ENCODE data around the gene ACTL7B.

ACTL7B gene

DNA sequence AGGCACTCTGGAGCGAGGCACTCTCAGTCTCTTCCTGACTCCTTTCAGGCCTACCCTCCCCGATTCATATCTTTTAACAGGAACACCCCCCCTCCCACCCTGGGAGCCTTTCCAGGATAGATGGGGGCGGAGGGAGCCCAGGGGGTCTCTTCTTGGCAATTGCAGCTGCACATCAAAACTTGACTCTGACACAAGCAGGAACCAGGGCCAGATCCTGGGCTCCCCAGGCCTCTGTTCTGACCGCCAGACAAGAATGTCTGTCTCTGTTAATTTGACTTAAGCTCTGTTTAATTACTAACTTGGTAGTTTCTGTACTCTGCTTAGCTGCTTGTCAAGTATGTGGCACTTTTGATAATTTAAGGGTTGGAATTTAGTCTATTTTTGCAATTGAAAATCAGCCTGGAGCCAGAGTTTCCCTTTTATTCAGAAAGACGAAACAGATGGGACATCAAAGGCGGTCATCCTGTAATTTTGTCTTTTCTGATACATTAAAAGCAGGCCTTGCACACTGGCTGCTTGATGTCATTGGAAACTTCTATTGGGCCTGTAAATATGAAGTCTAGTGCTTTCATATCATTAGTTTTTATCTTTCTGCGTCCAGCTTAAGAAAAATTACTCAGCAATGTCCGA is 43.3 kb downstream of the ACTL7B start:
- no peaks in the 10 kb centered on the region for H3K27me3 ChIP-seq (ENCODE audit: control insufficient read depth, insufficient read depth, low read length)
- H3K4me3 ChIP-seq (ENCODE audit: low read depth, low read length), result no peak overlapping the region
- no peak overlapping the region for H3K9ac ChIP-seq (ENCODE audit: low read depth, low read length)
- H3K36me3 ChIP-seq (ENCODE audit: control insufficient read depth, insufficient read depth, low read length), result no peaks in the 10 kb centered on the region
- no peaks in the 10 kb centered on the region for H3K4me1 ChIP-seq (ENCODE audit: control insufficient read depth, insufficient read depth, low read length)
- no peaks in the 10 kb centered on the region for H3K9me3 ChIP-seq (ENCODE audit: control insufficient read depth, insufficient read depth, low read length)

DNA sequence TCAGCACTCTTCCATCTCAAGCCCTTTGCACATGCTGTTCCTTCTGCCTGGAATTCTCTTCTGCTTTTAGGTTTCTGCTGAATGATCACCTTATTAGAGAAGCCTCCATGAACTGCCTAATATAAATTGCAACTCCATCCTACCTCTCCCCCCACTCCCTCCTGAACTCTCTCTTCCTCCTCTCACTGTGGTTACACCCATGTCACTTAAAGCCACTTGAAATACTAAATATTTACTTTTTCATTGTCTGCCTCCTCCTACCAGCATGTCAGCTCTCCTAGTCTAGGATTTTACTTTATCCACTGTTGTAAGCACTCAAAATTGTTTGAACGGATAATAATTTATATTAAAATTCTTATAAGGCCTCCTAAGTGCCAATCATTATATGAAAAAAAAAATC is 43.8 kb downstream of the ACTL7B start:
- no peak overlapping the region for H3K4me3 ChIP-seq (ENCODE audit: low read depth, low read length)
- H3K36me3 ChIP-seq (ENCODE audit: control insufficient read depth, insufficient read depth, low read length), result no peaks in the 10 kb centered on the region
- H3K9me3 ChIP-seq (ENCODE audit: control insufficient read depth, insufficient read depth, low read length), result no peaks in the 10 kb centered on the region
- H3K9ac ChIP-seq (ENCODE audit: low read depth, low read length), result no peak overlapping the region
- H3K4me1 ChIP-seq (ENCODE audit: control insufficient read depth, insufficient read depth, low read length), result no peaks in the 10 kb centered on the region
- no peaks in the 10 kb centered on the region for H3K27me3 ChIP-seq (ENCODE audit: control insufficient read depth, insufficient read depth, low read length)

DNA sequence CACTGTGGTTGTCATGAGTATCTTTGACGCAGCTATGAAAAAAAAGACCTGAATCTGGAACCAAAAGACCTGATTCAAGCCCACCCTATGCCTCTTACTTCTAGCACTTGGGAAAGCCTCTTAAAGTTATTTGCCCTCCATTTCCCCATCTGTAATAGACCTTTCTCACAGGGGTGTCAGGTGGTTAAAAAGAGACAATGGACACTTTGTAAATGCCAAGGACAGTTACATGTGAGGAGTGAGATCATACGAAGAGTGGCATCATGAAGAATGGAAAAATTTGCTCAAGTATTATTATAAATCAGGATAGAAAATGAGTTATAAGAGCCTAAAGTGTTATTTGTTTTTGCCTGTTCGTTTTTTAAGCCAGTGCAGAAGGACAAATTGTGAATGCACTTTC is 46.5 kb downstream of the ACTL7B start:
- no peaks in the 10 kb centered on the region for H3K36me3 ChIP-seq (ENCODE audit: control insufficient read depth, insufficient read depth, low read length)
- no peaks in the 10 kb centered on the region for H3K27me3 ChIP-seq (ENCODE audit: control insufficient read depth, insufficient read depth, low read length)
- no peaks in the 10 kb centered on the region for H3K4me1 ChIP-seq (ENCODE audit: control insufficient read depth, insufficient read depth, low read length)
- H3K9ac ChIP-seq (ENCODE audit: low read depth, low read length), result no peak overlapping the region
- H3K4me3 ChIP-seq (ENCODE audit: low read depth, low read length), result no peak overlapping the region
- no peaks in the 10 kb centered on the region for H3K9me3 ChIP-seq (ENCODE audit: control insufficient read depth, insufficient read depth, low read length)
